ENCODE data around the gene ZMIZ2.

ZMIZ2 gene

DNA sequence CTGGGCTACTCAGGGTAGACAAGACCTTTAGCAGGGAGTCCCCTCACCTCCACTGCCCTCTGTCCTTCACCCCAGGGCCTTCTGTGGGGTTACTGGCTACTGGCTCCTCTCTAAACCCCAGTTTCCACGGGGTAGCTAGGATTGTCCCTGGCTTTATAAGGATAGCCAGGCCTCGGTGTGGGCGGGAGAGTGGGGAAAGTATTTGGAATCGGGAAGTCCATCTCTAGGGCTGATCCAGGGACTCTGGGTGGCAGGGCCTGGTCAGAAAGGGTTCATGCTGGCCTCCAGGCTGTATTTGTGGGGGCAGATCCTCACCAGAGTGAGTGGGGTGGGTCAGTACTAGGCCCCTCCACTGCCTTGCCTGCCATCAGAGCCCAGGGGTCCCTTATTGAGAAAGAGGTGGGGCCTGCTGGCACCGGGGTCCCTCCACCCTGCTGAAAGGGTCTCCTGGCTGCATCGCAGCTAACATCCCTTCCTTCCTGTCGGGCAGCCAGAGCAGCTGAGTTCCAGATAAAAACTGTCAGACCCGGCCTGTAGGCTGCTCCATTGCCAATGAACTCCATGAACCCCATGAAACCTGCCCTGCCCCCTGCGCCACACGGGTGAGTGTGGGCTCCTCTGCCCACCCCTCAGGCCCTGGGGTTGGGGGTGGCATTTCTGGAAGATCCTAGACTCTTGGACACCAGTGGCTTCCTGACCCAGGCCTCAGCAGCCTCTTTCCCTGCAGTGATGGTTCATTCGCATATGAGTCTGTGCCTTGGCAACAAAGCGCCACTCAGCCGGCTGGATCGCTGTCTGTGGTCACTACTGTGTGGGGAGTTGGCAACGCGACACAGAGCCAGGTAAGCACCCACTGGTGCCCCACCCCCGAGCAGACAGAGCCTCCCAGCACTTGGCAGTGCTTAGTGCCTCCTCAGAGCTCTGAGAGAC, 7.3 kb downstream of the ZMIZ2 start:
- DNase-seq (ENCODE audit: low read depth in 3 of 3): no peak

DNA sequence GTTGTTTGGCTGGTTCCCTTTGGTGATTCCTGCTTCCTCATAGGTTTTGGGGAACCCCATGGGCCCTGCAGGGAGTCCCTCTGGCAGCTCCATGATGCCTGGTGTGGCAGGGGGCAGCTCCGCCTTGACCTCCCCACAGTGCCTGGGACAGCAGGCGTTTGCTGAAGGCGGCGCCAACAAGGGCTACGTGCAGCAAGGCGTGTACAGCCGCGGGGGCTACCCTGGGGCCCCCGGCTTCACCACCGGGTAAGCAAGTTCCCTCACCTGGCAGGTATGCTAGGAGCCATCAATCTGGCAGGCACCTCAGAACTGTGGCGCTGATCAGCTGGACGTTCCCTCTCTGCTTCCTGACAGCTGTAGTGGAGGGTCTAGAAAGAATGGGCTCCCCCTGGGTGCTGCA, 8.3 kb downstream of the ZMIZ2 start:
- no peak for DNase-seq (ENCODE audit: low read depth in 3 of 3)

DNA sequence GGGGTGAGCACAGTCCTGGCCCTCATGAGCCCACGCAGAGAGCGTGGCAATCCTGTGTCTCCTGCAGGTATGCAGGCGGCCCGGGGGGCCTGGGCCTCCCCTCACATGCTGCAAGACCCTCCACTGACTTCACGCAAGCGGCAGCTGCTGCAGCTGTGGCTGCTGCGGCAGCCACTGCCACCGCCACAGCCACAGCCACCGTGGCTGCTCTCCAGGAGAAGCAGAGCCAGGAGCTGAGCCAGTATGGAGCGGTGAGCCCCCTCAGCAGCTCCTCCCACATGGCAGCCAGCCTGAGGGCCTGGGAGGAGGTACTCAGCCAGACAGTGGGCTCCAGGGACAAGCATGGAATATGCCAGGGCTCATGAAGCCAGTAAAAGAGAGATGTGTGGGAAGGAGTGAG, 8.7 kb downstream of the ZMIZ2 start:
- no peak for DNase-seq (ENCODE audit: low read depth in 3 of 3)

DNA sequence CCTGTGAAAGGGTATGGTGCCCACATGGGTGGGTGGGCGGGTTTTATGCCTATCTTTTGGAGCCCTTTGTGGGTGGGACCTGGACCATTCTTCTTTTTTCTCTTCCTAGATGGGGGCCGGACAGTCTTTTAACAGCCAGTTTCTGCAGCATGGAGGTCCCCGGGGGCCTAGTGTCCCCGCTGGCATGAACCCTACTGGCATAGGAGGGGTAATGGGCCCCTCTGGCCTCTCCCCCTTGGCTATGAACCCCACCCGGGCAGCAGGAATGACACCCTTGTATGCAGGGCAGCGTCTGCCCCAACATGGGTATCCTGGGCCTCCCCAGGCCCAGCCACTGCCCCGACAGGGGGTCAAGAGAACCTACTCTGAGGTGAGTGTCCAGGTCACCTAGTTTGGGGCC, 9.1 kb downstream of the ZMIZ2 start:
- DNase-seq (ENCODE audit: low read depth in 3 of 3): no peak

DNA sequence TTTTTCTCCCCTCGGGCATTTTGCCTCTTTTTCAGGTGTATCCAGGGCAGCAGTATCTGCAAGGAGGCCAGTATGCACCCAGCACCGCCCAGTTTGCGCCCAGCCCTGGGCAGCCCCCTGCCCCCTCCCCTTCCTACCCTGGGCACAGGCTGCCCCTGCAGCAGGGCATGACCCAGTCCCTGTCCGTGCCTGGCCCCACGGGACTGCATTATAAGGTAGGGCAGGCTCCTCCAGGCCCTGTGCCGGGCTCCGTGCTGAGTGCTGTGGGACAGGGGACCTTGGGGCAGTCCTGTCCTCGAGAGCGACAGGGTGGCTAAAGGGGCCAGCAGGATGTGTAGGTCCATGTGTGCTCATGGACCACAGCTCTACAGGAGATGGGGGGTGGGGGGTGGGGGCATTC, 10.6 kb downstream of the ZMIZ2 start:
- no peak for DNase-seq (ENCODE audit: low read depth in 3 of 3)

DNA sequence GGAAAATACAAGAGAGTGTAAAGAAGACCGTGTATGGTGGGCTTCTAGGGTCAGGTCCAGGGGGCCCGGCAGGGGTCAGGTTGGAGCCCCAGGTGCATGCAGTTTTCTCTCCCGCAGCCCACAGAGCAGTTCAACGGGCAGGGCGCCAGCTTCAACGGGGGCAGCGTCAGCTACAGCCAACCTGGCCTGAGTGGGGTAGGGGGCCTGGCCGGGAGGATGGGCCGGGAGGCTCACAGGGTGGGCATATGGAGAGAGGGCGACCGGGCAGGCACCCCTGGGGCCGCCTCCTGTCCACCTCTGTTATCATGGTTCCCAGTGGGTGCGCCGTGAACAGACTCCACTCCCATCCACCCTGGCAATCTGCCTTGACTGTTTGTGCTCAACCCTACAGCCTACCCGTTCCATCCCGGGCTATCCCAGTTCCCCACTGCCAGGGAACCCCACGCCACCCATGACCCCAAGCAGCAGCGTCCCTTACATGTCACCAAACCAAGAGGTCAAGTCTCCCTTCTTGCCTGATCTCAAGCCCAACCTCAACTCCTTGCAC, 11.5 kb downstream of the ZMIZ2 start:
- no peak for DNase-seq (ENCODE audit: low read depth in 3 of 3)

DNA sequence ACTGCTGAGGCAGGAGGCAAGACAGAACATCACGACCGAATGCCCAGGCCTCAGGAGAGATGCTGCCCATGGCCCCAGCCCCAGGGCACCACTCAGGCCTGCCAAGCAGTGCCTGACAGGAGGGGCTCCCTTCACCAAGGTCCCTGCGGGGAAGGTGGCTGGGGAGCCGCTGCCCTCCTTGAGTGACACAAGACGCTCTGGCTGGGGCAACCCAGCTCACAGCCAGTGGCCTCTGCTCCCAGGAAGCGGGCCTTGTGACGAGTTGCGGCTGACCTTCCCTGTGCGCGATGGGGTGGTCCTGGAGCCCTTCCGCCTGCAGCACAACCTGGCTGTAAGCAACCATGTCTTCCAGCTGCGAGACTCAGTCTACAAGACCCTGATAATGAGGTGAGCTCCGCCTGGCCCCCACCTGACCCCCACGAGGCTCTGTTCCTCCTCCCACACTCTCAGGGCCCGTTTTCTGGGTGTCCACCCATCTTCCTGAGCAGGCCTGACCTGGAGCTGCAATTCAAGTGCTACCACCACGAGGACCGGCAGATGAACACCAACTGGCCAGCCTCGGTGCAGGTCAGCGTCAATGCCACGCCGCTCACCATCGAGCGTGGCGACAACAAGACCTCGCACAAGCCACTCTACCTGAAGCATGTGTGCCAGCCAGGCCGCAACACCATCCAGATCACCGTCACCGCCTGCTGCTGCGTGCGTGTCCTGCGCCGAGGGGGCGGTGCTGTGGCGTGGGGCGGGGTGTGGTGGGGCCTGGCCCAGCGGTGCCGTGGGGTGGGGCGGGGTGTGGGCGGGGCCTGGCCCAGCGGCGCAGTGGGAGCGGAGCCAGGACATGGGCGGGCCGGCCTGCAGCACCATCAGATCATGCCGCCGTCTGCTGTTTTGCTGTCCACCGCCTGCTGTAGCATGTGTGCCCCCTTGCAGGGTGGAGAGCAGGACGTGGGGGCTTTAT, 12.8 kb downstream of the ZMIZ2 start:
- DNase-seq (ENCODE audit: low read depth in 3 of 3): no peak

DNA sequence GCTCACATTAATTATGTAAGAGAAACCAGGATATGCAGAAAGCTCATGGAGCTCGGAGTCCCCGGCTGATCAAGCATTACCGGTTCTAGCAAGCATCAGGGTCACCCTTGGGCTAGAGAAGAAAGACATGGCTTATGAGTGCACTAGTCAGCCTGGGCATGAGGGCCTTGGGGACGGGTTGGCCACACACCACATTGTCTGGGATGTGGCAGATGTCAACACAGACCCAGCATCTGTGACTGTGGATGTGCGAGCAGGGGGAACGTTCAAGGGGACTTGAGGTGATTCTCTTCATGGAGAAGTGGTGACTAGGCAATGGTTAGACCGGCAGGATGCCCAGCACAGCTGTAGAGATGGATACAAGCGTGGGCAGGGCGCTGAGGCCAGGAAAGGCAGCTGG, 13.7 kb downstream of the ZMIZ2 start:
- no peak for DNase-seq (ENCODE audit: low read depth in 3 of 3)

DNA sequence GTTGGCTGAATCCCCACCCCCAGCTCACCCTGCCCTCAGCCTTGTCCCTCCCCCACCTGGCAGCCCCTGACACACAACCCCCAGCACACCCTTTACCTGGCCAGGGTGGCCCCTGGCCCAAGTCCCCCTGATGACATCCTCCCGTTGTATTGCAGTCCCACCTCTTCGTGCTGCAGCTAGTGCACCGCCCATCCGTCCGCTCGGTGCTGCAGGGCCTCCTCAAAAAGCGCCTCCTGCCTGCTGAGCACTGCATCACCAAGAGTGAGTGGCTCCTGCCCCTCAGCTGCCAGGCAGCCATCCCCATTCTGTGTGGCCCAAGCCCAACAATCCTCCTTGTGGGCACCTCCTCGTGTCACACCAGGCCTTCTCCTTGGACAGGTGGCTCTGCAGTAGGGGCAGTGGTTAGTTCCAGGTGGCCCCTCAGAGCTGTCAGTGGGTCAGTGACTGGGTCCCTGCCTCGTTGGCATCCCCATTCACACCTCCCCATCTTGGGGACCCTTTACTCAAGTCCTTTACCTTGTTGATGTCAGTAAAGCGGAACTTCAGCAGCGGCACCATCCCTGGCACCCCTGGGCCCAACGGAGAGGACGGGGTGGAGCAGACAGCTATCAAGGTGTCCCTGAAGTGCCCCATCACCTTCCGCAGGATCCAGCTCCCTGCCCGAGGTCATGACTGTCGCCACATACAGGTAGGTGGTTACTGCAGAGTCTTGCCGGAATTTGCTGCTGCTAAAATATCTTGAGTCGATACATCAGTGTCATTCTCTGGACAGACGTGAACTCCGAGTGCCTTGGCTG, 14.3 kb downstream of the ZMIZ2 start:
- DNase-seq (ENCODE audit: low read depth in 3 of 3): no peak

DNA sequence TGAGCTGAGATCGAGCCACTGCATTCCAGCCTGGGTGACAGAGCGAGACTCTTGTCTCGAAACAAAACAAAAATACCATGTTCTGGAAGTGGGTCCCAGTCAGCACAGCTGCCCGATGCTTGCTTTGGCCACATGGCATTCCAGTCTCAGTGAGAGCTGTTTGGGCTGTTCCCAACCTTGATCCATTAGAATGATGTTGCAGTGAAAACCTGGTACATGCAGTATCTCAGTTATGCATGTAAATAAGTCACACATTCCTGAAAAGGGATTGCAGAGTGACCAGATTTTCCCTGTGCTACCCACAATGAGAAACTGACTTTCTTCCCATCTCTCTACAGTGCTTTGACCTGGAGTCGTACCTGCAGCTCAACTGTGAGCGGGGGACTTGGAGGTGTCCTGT, 15.4 kb downstream of the ZMIZ2 start:
- no peak for DNase-seq (ENCODE audit: low read depth in 3 of 3)

DNA sequence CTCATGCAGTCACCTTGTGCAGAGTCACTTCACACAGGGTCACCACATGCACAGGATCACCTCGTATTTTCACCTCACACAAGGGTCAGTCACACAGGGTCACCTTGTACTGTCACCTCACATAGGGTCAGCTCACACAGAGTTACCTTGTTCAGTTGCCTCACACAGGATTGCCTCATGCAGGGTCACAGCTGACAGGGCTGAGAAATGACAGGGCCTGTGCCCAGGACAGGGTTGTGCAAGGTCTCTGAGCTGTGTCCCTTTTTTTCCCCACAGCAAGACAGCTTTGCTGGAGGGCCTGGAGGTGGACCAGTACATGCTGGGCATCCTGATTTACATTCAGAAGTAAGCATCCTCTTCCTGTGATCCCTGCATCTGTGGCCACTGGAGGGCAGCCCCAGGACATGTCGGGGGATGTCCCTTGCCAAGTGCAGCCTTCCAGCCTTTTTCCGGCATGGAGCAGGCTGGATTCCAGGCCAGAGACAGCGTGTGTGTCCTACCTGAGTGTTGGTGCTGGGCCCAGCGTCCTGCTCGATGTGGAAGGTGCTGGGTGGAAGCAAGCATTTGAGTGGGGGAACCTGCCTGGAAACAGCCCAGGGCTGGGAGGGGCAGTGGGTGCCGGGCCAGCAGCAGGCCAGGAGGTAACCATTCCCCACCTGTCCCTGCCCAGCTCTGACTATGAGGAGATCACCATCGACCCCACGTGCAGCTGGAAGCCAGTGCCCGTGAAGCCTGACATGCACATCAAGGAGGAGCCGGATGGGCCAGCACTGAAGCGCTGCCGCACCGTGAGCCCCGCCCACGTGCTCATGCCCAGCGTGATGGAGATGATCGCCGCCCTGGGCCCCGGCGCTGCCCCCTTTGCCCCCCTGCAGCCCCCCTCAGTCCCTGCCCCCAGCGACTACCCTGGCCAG, 16.3 kb downstream of the ZMIZ2 start:
- DNase-seq (ENCODE audit: low read depth in 3 of 3): no peak

DNA sequence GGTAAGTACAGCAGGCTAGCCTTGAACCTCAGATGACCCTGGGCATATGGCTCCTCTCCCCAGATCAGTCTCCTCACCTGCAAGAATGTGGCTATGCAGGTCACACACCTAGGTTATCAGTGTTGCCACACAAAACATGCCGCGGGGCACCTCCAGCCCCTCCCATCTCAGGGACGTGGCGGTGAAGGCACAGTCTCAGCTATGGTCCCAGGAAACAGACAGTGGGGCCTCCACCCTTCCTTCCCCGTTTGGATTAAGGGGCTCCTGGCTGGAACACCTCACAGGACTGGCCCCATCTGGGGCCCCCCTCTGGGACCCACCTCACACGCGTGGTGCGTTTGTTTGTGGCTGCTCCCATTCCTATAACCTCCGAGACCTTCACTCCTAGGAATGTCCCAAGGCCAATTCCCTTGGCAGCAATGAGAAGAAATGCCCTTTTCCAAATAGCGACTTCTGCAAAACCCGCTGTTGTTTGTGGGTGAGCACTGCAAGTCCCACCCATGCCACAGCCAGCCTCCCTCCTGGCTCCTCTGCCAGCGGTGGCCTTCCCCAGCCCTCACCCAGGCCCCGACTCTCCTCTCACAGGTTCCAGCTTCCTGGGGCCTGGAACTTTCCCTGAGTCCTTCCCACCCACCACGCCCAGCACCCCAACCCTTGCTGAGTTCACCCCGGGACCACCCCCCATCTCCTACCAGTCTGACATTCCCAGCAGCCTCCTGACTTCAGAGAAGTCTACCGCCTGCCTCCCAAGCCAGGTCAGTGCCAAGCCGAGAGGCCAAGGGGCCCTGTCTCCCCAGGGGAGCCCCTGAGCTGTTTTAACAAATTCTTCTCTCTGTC, 17.1 kb downstream of the ZMIZ2 start:
- no peak for DNase-seq (ENCODE audit: low read depth in 3 of 3)

DNA sequence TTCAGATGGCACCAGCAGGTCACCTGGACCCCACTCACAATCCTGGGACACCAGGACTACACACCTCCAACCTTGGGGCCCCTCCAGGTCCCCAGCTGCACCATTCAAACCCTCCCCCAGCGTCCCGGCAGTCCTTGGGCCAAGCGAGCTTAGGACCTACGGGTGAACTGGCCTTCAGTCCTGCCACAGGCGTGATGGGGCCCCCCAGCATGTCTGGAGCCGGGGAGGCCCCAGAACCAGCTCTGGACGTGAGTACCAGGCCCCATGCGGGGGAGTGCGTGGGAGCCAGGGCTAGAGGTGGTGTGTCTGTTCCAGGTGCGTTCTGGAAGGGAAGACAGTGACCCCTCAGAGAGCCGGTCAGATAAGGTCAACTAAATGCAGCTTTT, 17.8 kb downstream of the ZMIZ2 start:
- no peak for DNase-seq (ENCODE audit: low read depth in 3 of 3)

DNA sequence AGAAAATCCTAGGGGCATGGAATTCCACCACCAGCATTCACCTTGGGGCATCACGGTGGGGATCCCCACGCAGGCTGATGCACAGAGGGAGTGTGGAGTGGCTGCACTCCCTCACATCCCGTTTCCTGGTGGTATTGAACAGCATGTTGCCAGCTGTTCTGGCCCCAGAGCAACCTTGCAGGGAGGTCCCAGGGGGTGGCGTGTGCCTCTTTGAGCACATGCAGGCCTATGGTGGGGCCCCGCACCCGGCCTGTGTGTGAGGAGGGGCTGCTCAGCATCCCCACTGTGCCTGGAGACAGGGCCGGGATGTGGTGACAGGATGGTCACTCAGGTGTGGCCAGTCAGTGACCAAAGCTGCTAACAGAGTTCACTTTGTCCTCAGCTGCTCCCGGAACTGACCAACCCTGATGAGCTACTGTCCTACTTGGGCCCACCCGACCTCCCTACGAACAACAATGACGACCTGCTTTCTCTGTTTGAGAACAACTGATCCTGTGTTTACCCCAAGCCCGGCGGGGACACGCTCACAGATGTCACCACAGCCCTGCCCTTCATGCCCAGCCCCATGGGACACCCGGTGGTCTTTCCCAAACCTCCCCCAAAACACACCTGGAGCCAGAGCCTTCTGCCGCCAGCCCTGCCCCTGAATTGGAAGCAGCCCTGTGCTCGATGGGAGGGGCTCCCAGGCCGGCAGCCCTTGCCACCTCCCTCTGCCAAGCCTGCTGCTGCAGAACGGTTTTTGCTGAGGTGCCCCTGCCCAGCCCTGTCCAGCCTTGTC, 18.7 kb downstream of the ZMIZ2 start:
- DNase-seq (ENCODE audit: low read depth in 3 of 3): no peak

DNA sequence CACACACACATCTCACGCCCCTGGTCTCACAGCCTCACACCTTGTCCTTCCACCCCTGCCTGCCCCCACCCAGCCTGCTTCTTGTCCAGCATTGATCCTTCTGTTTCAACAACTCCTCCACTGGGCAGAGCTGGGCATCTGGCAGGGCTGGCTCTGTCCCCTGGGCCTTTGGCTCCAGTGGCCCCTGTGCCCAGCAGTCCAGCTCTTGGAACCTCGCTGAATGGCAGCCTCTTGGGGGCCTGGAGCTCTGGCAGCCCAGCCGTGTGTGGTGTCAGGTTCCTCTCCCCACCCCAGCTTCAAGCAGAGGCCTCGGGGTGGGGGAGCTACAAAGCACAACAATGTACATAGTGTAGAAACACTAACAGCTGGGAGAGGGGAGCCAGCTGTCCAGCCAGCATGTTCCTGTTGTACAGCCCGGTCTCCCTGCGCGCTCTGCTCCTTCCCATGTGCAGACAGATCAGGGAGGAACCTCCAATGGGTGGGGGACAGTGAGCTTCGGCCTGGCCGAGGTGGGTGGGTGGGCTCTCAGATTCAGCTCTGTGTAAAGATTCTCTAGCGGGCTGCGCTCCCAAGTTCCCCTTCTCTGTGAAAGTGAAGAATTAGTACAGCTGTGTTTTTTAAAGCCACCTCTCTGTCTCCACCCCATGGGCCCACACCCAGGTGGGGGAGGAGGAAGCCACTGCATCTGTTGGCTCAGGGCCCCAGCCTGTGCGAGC, 19.4 kb downstream of the ZMIZ2 start:
- DNase-seq (ENCODE audit: low read depth in 3 of 3): no peak

DNA sequence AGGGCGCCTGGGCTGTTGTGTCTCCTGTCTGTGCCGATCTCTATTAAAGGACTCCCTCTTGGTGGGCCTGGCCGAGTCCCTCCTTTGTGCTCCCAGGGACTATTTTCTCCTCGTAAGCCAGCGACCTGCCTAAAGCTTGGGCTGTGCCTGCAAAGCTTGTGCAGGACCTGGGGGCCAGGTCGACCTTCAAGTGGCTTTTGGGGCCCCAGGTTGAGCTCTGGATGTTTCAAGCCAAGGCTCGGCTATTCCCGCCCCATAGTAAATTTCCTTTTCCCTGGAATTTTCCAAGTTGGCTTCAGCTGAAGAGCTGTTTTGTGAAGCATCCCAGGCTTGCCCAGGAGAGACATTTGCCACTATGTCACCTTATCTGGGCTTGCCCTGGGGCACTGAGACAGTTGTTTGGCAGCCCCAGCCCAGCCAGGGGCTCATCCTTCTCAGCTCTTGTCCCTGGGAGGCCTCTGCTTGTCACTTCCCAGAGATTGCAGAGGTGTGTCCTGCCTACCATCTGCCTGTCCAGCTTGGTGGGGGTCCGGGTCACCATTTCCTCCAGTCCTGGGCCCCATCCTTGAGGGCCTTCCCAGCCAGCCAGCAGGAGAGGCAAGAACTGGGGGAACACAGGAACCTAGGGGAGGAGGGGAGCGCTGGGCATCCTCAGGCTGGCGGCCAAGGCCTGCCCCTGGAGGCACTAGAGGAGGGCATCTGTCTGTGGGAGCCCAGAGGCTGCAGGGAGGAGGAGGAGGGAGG, 20.2 kb downstream of the ZMIZ2 start:
- DNase-seq (ENCODE audit: low read depth in 3 of 3): no peak

DNA sequence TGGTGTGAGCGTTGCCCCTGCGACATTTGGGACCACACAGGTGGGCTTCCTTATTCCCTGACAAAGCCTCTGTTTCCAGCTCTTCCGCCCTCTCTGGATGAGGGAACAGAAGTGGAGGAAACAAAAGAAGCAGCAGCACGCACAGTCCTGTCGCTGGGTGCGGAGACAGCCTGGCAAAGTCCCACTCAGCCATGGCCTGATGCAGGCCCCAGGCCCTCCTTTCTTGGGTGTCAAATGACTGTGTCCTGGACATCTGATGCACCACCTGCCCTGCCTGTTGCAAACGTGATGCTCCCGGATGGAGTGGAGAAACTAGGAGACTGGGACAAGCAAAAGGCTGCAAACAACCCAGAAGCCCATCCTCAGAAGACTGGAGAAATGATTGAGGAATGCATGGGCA, 20.7 kb downstream of the ZMIZ2 start:
- DNase-seq (ENCODE audit: low read depth in 3 of 3): no peak
